DLD1 (cell line): ENCODE measurements around the gene TMEM273.

ENCODE experiments used
- in situ Hi-C: cut with HindIII; loops from 2 replicates; pipeline ENCODE4 v1.10.0; 2017; ENCODE audit warnings: low sequenced_read_pairs

The TMEM273 gene

GRCh38 chr10:49117376-49118070 is 70.7 kb downstream of the TMEM273 start:
- in situ Hi-C loops = no loop called here

- in situ Hi-C loops = no loop called here
Observed at GRCh38 chr10:49116509-49117375, 71.4 kb downstream of the TMEM273 start.

- in situ Hi-C loops = no loop called here
Observed at GRCh38 chr10:49115796-49116508, 72.2 kb downstream of the TMEM273 start.

- in situ Hi-C loops = no loop called here
Observed at GRCh38 chr10:49115015-49115795, 73.0 kb downstream of the TMEM273 start, which contains the start of gene VSTM4. VSTM4 (minus strand) TSS chr10:49115522; CDS start chr10:49115485, 37 bp downstream.

- in situ Hi-C loops = no loop called here
Observed at GRCh38 chr10:49114718-49115014, 73.5 kb downstream of the TMEM273 start.

GRCh38 chr10:49113741-49114141 is 74.5 kb downstream of the TMEM273 start:
- in situ Hi-C loops = no loop called here

- in situ Hi-C loops = no loop called here
Observed at GRCh38 chr10:49112851-49113250, 75.3 kb downstream of the TMEM273 start.

GRCh38 chr10:49112098-49112497 is 76.1 kb downstream of the TMEM273 start:
- in situ Hi-C loops = no loop called here

- in situ Hi-C loops = no loop called here
Observed at GRCh38 chr10:49111320-49111698, 76.9 kb downstream of the TMEM273 start.

- in situ Hi-C loops = no loop called here
Observed at GRCh38 chr10:49110684-49111319, 77.4 kb downstream of the TMEM273 start.

GRCh38 chr10:49109669-49110340 is 78.4 kb downstream of the TMEM273 start:
- in situ Hi-C loops = no loop called here

GRCh38 chr10:49108656-49109055 is 79.5 kb downstream of the TMEM273 start:
- in situ Hi-C loops = no loop called here

- in situ Hi-C loops = no loop called here
Observed at GRCh38 chr10:49107887-49108267, 80.3 kb downstream of the TMEM273 start.

- in situ Hi-C loops = no loop called here
Observed at GRCh38 chr10:49107111-49107886, 80.9 kb downstream of the TMEM273 start.

GRCh38 chr10:49106451-49106850 is 81.7 kb downstream of the TMEM273 start:
- in situ Hi-C loops = no loop called here

- in situ Hi-C loops = no loop called here
Observed at GRCh38 chr10:49105076-49105475, 83.1 kb downstream of the TMEM273 start.
